Activated effector memory CD4-positive, alpha-beta T cell treated with anti-CD3 and anti-CD28 coated beads, Interleukin-2, amount 50 U/mL, for 16 hours (primary cell): ENCODE data around the gene STX11.
A peak's percentile ranks its signal among the peaks of the same experiment; 100 is the strongest.

Experiments used
- DNase-seq: peaks from one replicate; pipeline ENCODE4 v3.0.0-alpha.2; 2020

Gene STX11

GRCh38 chr6:144143878-144144277, 6.4 kb upstream of the STX11 start:
- no peak for DNase-seq

GRCh38 chr6:144144996-144145395, 5.3 kb upstream of the STX11 start:
- DNase-seq, result no peak

GRCh38 chr6:144145541-144145940, 4.8 kb upstream of the STX11 start:
- DNase-seq, result no peak

GRCh38 chr6:144148886-144149285, 1.4 kb upstream of the STX11 start:
- DNase-seq, result no peak

GRCh38 chr6:144149558-144149893, 791 bp upstream of the STX11 start:
- DNase-seq, result no peak

GRCh38 chr6:144150710-144151657, 667 bp downstream of the STX11 start:
- DNase-seq, result peak; percentile 84

GRCh38 chr6:144152334-144152900, 2.1 kb downstream of the STX11 start:
- no peak for DNase-seq

- DNase-seq, result no peak
Observed at GRCh38 chr6:144153260-144153659, 2.9 kb downstream of the STX11 start.

GRCh38 chr6:144153971-144154370, 3.7 kb downstream of the STX11 start:
- DNase-seq, result no peak

GRCh38 chr6:144155529-144155928, 5.2 kb downstream of the STX11 start:
- DNase-seq, result no peak

GRCh38 chr6:144156338-144156737, 6.0 kb downstream of the STX11 start:
- DNase-seq, result no peak

- DNase-seq, result no peak
Observed at GRCh38 chr6:144156991-144157390, 6.7 kb downstream of the STX11 start.

- DNase-seq, result no peak
Observed at GRCh38 chr6:144158133-144158532, 7.8 kb downstream of the STX11 start.

GRCh38 chr6:144159223-144159622, 8.9 kb downstream of the STX11 start:
- DNase-seq, result no peak

- DNase-seq, result no peak
Observed at GRCh38 chr6:144159742-144160141, 9.4 kb downstream of the STX11 start.

GRCh38 chr6:144160431-144161005, 10.2 kb downstream of the STX11 start:
- DNase-seq, result no peak

- DNase-seq, result no peak
Observed at GRCh38 chr6:144161975-144162374, 11.7 kb downstream of the STX11 start.

- DNase-seq, result no peak
Observed at GRCh38 chr6:144162977-144163376, 12.7 kb downstream of the STX11 start.

- DNase-seq, result no peak
Observed at GRCh38 chr6:144165784-144166183, 15.5 kb downstream of the STX11 start.

- DNase-seq, result no peak
Observed at GRCh38 chr6:144170044-144170443, 19.7 kb downstream of the STX11 start.

- DNase-seq, result no peak
Observed at GRCh38 chr6:144171406-144171805, 21.1 kb downstream of the STX11 start.

GRCh38 chr6:144174006-144174405, 23.7 kb downstream of the STX11 start:
- no peak for DNase-seq

- DNase-seq, result no peak
Observed at GRCh38 chr6:144176043-144176442, 25.7 kb downstream of the STX11 start.

GRCh38 chr6:144177726-144178125, 27.4 kb downstream of the STX11 start:
- DNase-seq, result no peak
